ENCODE measurements around the gene PPP3R1. TPM values are rescaled to one million over a fixed set of nuclear protein-coding genes. Genes with fewer than 3 reads are reported as not detected.

PPP3R1 gene
- total and polyA plus RNA-seq, 2 donors from 2014 or later = 18.3 to 50.8 TPM

GRCh38 chr2:68234405-68234804 lies 17.9 kb downstream of the PPP3R1 start:
- H3K36me3 ChIP-seq (ENCODE audit: control insufficient read depth in 2 of 3, insufficient read depth in 3 of 3, low read length in 3 of 3) = no peaks in the 10 kb centered on the region
- H3K27me3 ChIP-seq (ENCODE audit: control insufficient read depth, insufficient read depth, low read length) = no peaks in the 10 kb centered on the region
- no peak for TF ChIP-seq CTCF (IDR thresholded peaks at IDR 0.05; ENCODE audit: borderline replicate concordance, extremely low read depth, insufficient read depth)
- intact Hi-C loops (cut with DNase I) = no loop called here
- DNase-seq = no peak
- H3K4me1 ChIP-seq (ENCODE audit: control insufficient read depth in 2 of 3, insufficient read depth in 2 of 3, low read depth in 1 of 3, low read length in 3 of 3) = peaks cover 0 to 33% (median 2%) of the 10 kb centered on the region in 3 donors
- H3K9me3 ChIP-seq (ENCODE audit: control insufficient read depth in 2 of 3, insufficient read depth in 1 of 3, low read length in 3 of 3) = no peaks in the 10 kb centered on the region
- H3K9ac ChIP-seq (ENCODE audit: low read length in 3 of 3) = no peak overlapping the region
- no peak overlapping the region for H3K4me3 ChIP-seq (ENCODE audit: low read length in 3 of 3)
- H3K27ac ChIP-seq (ENCODE audit: low read depth in 2 of 2, low read length in 2 of 2) = no peak overlapping the region
- no peak for FAIRE-seq

GRCh38 chr2:68231061-68231372 lies 21.3 kb downstream of the PPP3R1 start:
- Histone ChIP-seq H3K9me3 (ENCODE audit: control insufficient read depth in 2 of 3, insufficient read depth in 1 of 3, low read length in 3 of 3) (no peaks in the 10 kb centered on the region), H3K27ac (ENCODE audit: low read depth in 2 of 2, low read length in 2 of 2) (no peak overlapping the region), H3K4me1 (ENCODE audit: control insufficient read depth in 2 of 3, insufficient read depth in 2 of 3, low read depth in 1 of 3, low read length in 3 of 3) (peaks cover 0 to 8% (median 0%) of the 10 kb centered on the region in 3 donors), H3K27me3 (ENCODE audit: control insufficient read depth, insufficient read depth, low read length) (no peaks in the 10 kb centered on the region), H3K36me3 (ENCODE audit: control insufficient read depth in 2 of 3, insufficient read depth in 3 of 3, low read length in 3 of 3) (no peaks in the 10 kb centered on the region), H3K9ac (ENCODE audit: low read length in 3 of 3) (no peak overlapping the region), H3K4me3 (ENCODE audit: low read length in 3 of 3) (no peak overlapping the region)
- no peak for FAIRE-seq
- DNase-seq = no peak
- TF ChIP-seq CTCF (IDR thresholded peaks at IDR 0.05; ENCODE audit: borderline replicate concordance, extremely low read depth, insufficient read depth) = no peak
- intact Hi-C loops (cut with DNase I) = no loop called here

- peaks cover 0 to 8% (median 0%) of the 10 kb centered on the region in 3 donors for H3K4me1 ChIP-seq (ENCODE audit: control insufficient read depth in 2 of 3, insufficient read depth in 2 of 3, low read depth in 1 of 3, low read length in 3 of 3)
- intact Hi-C loops (cut with DNase I) = no loop called here
- no peak for TF ChIP-seq CTCF (IDR thresholded peaks at IDR 0.05; ENCODE audit: borderline replicate concordance, extremely low read depth, insufficient read depth)
- H3K9ac ChIP-seq (ENCODE audit: low read length in 3 of 3) = no peak overlapping the region
- H3K27ac ChIP-seq (ENCODE audit: low read depth in 2 of 2, low read length in 2 of 2) = no peak overlapping the region
- H3K36me3 ChIP-seq (ENCODE audit: control insufficient read depth in 2 of 3, insufficient read depth in 3 of 3, low read length in 3 of 3) = no peaks in the 10 kb centered on the region
- no peak for FAIRE-seq
- no peak for DNase-seq
- H3K9me3 ChIP-seq (ENCODE audit: control insufficient read depth in 2 of 3, insufficient read depth in 1 of 3, low read length in 3 of 3) = no peaks in the 10 kb centered on the region
- H3K27me3 ChIP-seq (ENCODE audit: control insufficient read depth, insufficient read depth, low read length) = no peaks in the 10 kb centered on the region
- H3K4me3 ChIP-seq (ENCODE audit: low read length in 3 of 3) = no peak overlapping the region
Measured at GRCh38 chr2:68230241-68231060, 21.9 kb downstream of the PPP3R1 start.
